Stimulated activated CD4-positive, alpha-beta T cell treated with anti-CD3 and anti-CD28 coated beads, Interleukin-15, amount 100 ng/mL, for 24 hours (primary cell): ENCODE measurements around the gene COL4A6.

ENCODE experiments used
- DNase-seq: peaks from one replicate; pipeline ENCODE4 v3.0.0-alpha.2; 2020

COL4A6 gene

GRCh38 chrX:108331126-108331909 is 106.9 kb downstream of the COL4A6 start:
- no peak for DNase-seq

- no peak for DNase-seq
These were observed 114.5 kb downstream of the COL4A6 start for GRCh38 chrX:108323751-108324150.

GRCh38 chrX:108322234-108322633 is 116.0 kb downstream of the COL4A6 start:
- no peak for DNase-seq

- no peak for DNase-seq
These were observed 121.8 kb downstream of the COL4A6 start for GRCh38 chrX:108316456-108316855.

GRCh38 chrX:108313669-108314068 is 124.6 kb downstream of the COL4A6 start:
- DNase-seq, result no peak

- no peak for DNase-seq
These were observed 125.3 kb downstream of the COL4A6 start for GRCh38 chrX:108312957-108313356.

GRCh38 chrX:108312011-108312410 is 126.2 kb downstream of the COL4A6 start:
- no peak for DNase-seq

GRCh38 chrX:108310506-108310905 is 127.7 kb downstream of the COL4A6 start:
- no peak for DNase-seq

GRCh38 chrX:108309144-108309543 is 129.1 kb downstream of the COL4A6 start:
- DNase-seq, result no peak

GRCh38 chrX:108307132-108308085 is 130.8 kb downstream of the COL4A6 start:
- no peak for DNase-seq

- no peak for DNase-seq
These were observed 132.1 kb downstream of the COL4A6 start for GRCh38 chrX:108306086-108306485.

- DNase-seq, result no peak
These were observed 133.5 kb downstream of the COL4A6 start for GRCh38 chrX:108304757-108305156.

- no peak for DNase-seq
These were observed 134.0 kb downstream of the COL4A6 start for GRCh38 chrX:108304210-108304609.

GRCh38 chrX:108303682-108304081 is 134.5 kb downstream of the COL4A6 start:
- DNase-seq, result no peak

GRCh38 chrX:108299704-108300103 is 138.5 kb downstream of the COL4A6 start:
- DNase-seq, result no peak

GRCh38 chrX:108299101-108299591 is 139.1 kb downstream of the COL4A6 start:
- no peak for DNase-seq

- DNase-seq, result no peak
These were observed 140.0 kb downstream of the COL4A6 start for GRCh38 chrX:108298165-108298602.

GRCh38 chrX:108297290-108297689 is 140.9 kb downstream of the COL4A6 start:
- no peak for DNase-seq

GRCh38 chrX:108292053-108292452 is 146.2 kb downstream of the COL4A6 start:
- DNase-seq, result no peak

GRCh38 chrX:108285918-108286317 is 152.3 kb downstream of the COL4A6 start:
- no peak for DNase-seq

- no peak for DNase-seq
These were observed 152.9 kb downstream of the COL4A6 start for GRCh38 chrX:108285356-108285755.

GRCh38 chrX:108275732-108276131 is 162.5 kb downstream of the COL4A6 start:
- DNase-seq, result no peak

- DNase-seq, result no peak
These were observed 166.8 kb downstream of the COL4A6 start for GRCh38 chrX:108271397-108271787.
